GM19452 (cell line): ENCODE results near the gene SLC16A5.
A peak's percentile ranks its signal among the peaks of the same experiment; 100 is the strongest.
"Not testable (repeated sequence)": the region's sequence is repeated elsewhere in the genome, so short reads cannot be mapped to it uniquely, and the experiment has no call there.

Source experiments
- ATAC-seq: cut with Tn5 transposase; IDR thresholded peaks from one replicate; pipeline ENCODE4 v1.9.1; 2021; ENCODE audit not compliant: unreplicated experiment

The SLC16A5 gene

GRCh38 chr17:75109407-75110233 is 21.9 kb downstream of the SLC16A5 start, which contains the start of gene ARMC7:
TSS of gene ARMC7 (plus strand) at chr17:75109969. CDS start at chr17:75110289, 320 bp downstream.
- peak; percentile 59 for ATAC-seq

DNA sequence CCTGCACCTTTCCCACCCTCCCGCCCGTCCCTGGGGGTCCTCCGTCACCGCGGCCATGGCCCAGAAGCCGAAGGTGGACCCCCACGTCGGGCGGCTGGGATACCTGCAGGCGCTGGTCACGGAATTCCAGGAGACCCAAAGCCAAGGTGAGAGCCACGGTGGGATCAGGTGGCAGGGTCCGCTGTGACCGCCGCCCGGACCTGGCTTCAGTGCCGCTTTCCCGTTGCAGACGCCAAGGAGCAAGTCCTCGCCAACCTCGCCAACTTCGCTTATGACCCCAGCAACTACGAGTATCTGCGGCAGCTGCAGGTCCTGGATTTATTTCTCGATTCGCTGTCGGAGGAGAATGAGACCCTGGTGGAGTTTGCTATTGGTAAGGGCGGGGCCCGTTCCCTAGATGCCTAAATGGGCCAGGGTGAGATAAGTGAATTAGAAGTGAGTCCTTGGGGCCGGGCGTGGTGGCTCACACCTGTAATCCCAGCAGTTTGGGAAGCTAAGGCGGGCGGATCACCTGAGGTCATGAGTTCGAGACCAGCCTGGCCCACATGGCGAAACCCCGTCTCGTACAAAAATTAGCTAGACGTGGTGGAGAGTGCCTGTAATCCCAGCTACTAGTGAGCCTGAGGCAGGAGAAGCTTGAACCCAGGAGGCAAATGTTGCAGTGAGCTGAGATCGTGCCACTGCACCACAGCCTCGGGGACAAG is 22.6 kb downstream of the SLC16A5 start:
- ATAC-seq, result no peak

DNA sequence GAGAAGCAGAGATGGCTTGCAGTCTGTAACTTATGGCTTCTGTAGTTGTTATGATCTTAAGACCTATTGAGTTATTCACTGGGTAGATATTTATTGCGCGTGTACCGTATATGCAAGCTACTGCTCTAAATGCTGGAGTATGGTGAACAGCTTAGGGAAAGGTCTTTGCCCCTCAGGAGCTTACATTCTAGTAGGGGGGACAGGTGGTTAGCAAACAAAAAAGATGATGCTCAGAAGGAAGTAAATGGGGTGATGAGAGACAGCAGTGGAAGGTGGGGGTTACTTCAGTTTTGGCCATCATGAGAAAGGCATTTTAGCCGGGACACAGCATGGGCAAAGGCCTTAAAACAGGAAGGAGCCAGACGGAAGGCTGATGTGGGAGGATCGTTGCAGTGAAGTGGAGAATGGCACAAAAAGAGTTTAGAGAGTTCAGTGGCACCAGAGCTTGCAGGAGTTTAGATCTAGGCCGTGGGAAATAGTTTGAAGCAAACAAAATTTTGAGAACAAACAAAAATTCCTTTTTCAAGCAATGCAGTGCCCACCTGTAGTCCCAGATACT is 24.1 kb downstream of the SLC16A5 start:
- ATAC-seq, result no peak

DNA sequence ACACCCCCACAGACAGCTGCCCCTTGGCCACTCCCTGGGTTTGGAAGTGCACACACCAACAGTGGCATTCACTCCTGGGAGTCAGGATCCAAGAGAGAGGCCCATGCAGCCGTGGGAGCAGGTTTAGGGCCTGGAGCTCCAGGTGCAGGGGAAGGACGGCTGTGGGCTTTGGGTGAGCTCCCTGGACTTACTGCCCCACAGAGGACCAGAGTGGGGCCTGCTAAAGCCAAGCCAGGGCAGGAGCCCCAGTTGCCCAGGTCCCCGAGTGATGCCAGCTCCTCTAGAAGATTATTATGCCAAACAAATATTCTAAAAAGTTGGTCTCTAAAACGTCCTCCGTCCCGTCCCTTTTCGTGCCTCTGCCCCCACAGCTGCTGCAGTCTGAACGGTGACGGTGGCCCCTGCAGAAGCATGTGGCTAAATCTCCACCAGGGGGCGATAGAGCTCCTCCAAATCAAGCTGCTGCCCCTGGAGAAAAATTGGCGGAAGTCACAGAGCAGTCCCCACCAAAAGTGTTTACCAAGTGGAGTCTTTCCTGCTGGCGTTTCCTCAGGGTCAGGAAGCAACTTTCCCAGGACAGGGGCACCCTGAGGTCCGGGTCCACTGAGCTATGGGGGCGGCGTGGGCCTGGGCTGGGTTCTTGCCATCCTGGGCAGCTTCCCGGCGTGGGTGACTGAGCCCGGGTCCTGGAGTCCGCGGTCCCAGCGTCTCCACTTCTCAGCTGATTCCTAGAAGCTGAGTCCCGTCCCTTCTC is 26.2 kb downstream of the SLC16A5 start:
- ATAC-seq, result no peak

- ATAC-seq, result no peak
Measured at GRCh38 chr17:75114552-75115314, 27.0 kb downstream of the SLC16A5 start.

DNA sequence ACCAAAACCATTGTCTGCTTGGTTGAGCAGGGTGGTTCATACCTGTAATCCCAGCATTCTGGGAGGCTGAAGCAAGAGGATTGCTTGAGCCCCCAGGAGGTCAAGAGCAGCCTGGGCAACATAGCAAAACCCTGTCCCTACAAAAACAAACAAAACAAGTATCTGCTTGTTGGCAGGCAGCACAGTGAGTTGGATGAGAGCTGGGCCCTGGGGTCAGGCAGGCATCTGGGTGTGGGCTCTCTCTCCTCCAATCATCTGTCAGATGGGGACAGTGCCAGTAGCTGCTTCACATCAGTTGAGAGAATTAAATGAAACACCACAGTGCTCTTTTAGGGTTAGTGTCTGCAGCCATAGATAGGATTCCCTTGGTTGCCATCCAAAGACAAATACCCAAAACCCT is 27.8 kb downstream of the SLC16A5 start:
- no peak for ATAC-seq

- no peak for ATAC-seq
Measured at GRCh38 chr17:75116737-75117136, 29.0 kb downstream of the SLC16A5 start.

DNA sequence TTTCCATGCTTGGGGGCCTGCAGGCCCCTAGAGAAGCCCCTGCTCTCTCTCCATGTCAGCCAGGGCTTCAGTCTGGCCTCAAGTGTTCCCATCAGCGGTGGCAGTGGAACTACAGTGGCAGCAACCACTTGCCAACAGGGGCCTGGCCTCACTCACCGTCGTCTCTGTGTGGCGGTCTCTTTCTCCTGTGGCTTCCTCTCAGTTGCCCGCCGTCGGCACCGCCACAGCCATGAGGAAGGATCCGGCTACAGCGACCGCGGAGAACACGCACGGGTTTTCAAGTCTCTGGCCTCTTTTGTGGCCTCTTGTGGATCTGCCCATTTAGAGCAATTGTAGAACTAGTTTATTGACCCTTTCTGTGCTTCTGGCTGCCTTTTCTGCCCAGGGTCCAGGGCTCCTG is 30.6 kb downstream of the SLC16A5 start:
- no peak for ATAC-seq

- no peak for ATAC-seq
Measured at GRCh38 chr17:75124041-75124818, 36.5 kb downstream of the SLC16A5 start.

DNA sequence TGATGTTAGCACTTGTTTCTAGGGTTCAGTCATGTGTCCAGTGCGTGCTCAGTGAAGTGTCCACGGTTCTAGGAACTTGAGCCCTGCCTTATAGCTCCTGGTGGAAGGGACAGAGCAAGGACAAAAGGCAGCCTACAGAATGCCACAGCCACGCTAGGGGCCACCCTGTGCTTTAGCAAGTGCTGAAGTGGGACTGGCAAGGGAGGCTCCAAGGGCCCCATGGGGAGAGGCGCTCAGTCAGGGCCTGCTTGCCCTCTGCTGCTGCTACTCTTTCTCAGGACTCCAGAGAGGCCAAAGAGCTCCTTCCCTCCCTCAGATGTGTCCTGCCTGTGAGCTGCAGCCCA is 37.0 kb downstream of the SLC16A5 start:
- no peak for ATAC-seq

- no peak for ATAC-seq
Measured at GRCh38 chr17:75125984-75126383, 38.2 kb downstream of the SLC16A5 start.

GRCh38 chr17:75126954-75127353 is 39.2 kb downstream of the SLC16A5 start:
- no peak for ATAC-seq

DNA sequence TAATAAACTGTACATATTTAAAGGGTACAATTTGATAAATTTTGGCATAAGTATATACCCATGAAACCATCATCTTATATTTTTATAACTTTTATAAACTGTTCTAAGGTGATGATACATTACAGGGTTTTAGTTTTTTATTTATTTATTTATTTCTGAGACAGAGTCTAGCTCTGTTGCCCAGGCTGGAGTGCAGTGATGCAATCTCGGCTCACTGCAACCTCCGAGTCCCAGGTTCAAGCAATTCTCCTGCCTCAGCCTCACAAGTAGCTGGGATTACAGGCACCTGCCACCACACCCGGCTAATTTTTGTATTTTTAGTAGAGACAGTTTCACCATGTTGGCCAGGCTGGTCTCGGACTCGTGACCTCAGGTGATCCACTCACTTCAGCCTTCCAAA is 40.2 kb downstream of the SLC16A5 start:
- not testable (repeated sequence) for ATAC-seq

DNA sequence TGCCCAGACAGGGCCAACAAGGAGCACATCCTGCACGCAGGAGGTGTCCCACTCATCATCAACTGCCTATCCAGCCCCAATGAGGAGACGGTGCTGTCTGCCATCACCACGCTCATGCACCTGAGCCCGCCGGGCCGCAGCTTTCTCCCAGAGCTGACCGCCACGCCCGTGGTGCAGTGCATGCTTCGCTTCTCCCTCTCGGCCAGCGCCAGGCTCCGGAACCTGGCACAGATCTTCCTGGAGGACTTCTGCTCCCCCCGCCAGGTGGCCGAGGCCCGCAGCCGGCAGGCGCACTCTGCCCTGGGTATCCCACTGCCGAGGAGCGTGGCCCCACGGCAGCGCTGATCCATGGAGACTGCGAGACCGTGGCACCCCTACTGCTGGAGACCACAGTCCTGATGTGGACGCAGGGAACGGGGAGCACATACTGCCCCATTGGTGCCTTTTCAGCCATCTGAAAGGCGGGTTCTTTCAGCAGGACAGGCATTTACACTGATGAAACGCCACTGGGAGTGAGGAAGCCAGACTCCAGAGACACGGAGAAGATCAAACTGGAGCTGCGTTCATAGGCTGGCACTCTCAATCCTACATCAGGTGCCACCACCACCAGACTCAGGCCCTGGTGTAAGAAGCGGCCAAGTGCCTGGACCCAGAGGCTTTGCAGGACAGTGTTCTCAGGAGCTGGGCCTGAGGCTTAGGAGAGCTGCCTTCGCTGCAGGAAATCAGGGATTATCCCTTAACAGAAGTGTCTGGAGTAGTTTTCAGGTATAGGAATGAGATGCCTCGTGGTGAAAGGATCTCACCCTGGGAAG is 41.1 kb downstream of the SLC16A5 start:
- ATAC-seq, result no peak

GRCh38 chr17:75129576-75129975 is 41.8 kb downstream of the SLC16A5 start:
- ATAC-seq, result no peak

GRCh38 chr17:75130059-75130631 is 42.4 kb downstream of the SLC16A5 start:
- ATAC-seq, result no peak

- peak; percentile 13 for ATAC-seq
Measured at GRCh38 chr17:75130632-75131277, 43.0 kb downstream of the SLC16A5 start.
